Measurements from ENCODE around the gene MTRR. TPM values are rescaled to one million over a fixed set of nuclear protein-coding genes. Genes with fewer than 3 reads are reported as not detected.

The MTRR gene
- total RNA-seq, 2 experiments from 2014 or later, result 51.9 to 72.6 TPM

DNA sequence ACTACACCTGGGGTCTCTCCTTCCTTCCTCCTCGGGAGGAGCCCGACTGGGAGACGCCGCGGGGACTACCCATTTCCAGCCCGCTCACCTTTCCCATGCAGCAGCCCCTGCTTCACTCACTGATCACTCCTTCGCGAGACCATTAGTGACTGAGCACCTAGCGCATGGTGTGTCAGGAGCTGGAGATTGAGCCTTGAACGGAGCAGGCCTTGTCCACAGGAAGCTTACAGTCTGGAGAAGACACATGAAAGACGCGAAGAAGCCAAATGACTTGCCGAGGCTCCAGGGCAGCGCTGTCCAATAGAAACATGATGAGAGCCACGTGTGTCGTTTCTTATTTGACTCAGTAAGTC is 17.7 kb upstream of the MTRR start:
- no TSS peak for BruUV-seq (replicated peaks)
- DNase-seq (ENCODE audit: low spot score), result no peak
- Histone ChIP-seq H3K9me2 (ENCODE audit: insufficient read depth, low read length) (no peaks in the 10 kb centered on the region), H4K20me1 (ENCODE audit: insufficient read depth, low read length) (no peaks in the 10 kb centered on the region), H3K79me2 (ENCODE audit: insufficient read depth, low read depth, low read length) (no peaks in the 10 kb centered on the region), H3K4me2 (ENCODE audit: low read length) (no peak overlapping the region), H3K36me3 (ENCODE audit: insufficient read depth, low read length) (no peaks in the 10 kb centered on the region), H3K9me3 (ENCODE audit: low read length) (no peaks in the 10 kb centered on the region), H3K27ac (ENCODE audit: low read depth, low read length, poor library complexity, severe bottlenecking) (no peak overlapping the region), H3K4me1 (ENCODE audit: insufficient read depth, low read length, poor library complexity, severe bottlenecking) (no peaks in the 10 kb centered on the region), H3K4me3 (ENCODE audit: low read depth, low read length, poor library complexity, severe bottlenecking) (no peak overlapping the region), H2AFZ (ENCODE audit: low read length) (no peak overlapping the region)
- no peak for TF ChIP-seq EZH2phosphoT487 (IDR thresholded peaks at IDR 0.05; ENCODE audit: borderline replicate concordance, low read depth, low read length)
- TF ChIP-seq, protein P1, sequence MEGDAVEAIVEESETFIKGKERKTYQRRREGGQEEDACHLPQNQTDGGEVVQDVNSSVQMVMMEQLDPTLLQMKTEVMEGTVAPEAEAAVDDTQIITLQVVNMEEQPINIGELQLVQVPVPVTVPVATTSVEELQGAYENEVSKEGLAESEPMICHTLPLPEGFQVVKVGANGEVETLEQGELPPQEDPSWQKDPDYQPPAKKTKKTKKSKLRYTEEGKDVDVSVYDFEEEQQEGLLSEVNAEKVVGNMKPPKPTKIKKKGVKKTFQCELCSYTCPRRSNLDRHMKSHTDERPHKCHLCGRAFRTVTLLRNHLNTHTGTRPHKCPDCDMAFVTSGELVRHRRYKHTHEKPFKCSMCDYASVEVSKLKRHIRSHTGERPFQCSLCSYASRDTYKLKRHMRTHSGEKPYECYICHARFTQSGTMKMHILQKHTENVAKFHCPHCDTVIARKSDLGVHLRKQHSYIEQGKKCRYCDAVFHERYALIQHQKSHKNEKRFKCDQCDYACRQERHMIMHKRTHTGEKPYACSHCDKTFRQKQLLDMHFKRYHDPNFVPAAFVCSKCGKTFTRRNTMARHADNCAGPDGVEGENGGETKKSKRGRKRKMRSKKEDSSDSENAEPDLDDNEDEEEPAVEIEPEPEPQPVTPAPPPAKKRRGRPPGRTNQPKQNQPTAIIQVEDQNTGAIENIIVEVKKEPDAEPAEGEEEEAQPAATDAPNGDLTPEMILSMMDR (conservative IDR thresholded peaks at IDR 0.05; ENCODE audit: low read length), result no peak
- ChIA-PET POLR2A (no interaction called here), CTCF (ENCODE audit: unreplicated experiment) (no interaction called here)
- intact Hi-C loops (cut with micrococcal nuclease; ENCODE audit: unreplicated experiment), result no loop called here

- no TSS peak for BruUV-seq (replicated peaks)
- H3K9me2 ChIP-seq (ENCODE audit: insufficient read depth, low read length), result no peaks in the 10 kb centered on the region
- TF ChIP-seq, protein P1 (conservative IDR thresholded peaks at IDR 0.05; ENCODE audit: low read length), result no peak
- TF ChIP-seq EZH2phosphoT487 (IDR thresholded peaks at IDR 0.05; ENCODE audit: borderline replicate concordance, low read depth, low read length), result no peak
- no peak overlapping the region for H3K27ac ChIP-seq (ENCODE audit: low read depth, low read length, poor library complexity, severe bottlenecking)
- no peaks in the 10 kb centered on the region for H3K9me3 ChIP-seq (ENCODE audit: low read length)
- ChIA-PET POLR2A (no interaction called here), CTCF (ENCODE audit: unreplicated experiment) (no interaction called here)
- intact Hi-C loops (cut with micrococcal nuclease; ENCODE audit: unreplicated experiment), result no loop called here
- H3K4me1 ChIP-seq (ENCODE audit: insufficient read depth, low read length, poor library complexity, severe bottlenecking), result no peaks in the 10 kb centered on the region
- peaks cover under 1% of the 10 kb centered on the region; the same call in 1 of the 2 replicates for H3K36me3 ChIP-seq (ENCODE audit: insufficient read depth, low read length)
- H4K20me1 ChIP-seq (ENCODE audit: insufficient read depth, low read length), result no peaks in the 10 kb centered on the region
- H3K4me2 ChIP-seq (ENCODE audit: low read length), result no peak overlapping the region
- H2AFZ ChIP-seq (ENCODE audit: low read length), result no peak overlapping the region
- no peak for DNase-seq (ENCODE audit: low spot score)
- no peaks in the 10 kb centered on the region for H3K79me2 ChIP-seq (ENCODE audit: insufficient read depth, low read depth, low read length)
- H3K4me3 ChIP-seq (ENCODE audit: low read depth, low read length, poor library complexity, severe bottlenecking), result no peak overlapping the region
These were observed 17.2 kb upstream of the MTRR start for GRCh38 chr5:7851617-7852289.

GRCh38 chr5:7852542-7852941 is 16.4 kb upstream of the MTRR start:
- Histone ChIP-seq H3K4me2 (ENCODE audit: low read length) (no peak overlapping the region), H3K27ac (ENCODE audit: low read depth, low read length, poor library complexity, severe bottlenecking) (no peak overlapping the region), H3K79me2 (ENCODE audit: insufficient read depth, low read depth, low read length) (no peaks in the 10 kb centered on the region), H3K4me1 (ENCODE audit: insufficient read depth, low read length, poor library complexity, severe bottlenecking) (no peaks in the 10 kb centered on the region), H3K4me3 (ENCODE audit: low read depth, low read length, poor library complexity, severe bottlenecking) (no peak overlapping the region), H3K9me2 (ENCODE audit: insufficient read depth, low read length) (no peaks in the 10 kb centered on the region), H2AFZ (ENCODE audit: low read length) (no peak overlapping the region), H4K20me1 (ENCODE audit: insufficient read depth, low read length) (no peaks in the 10 kb centered on the region), H3K36me3 (ENCODE audit: insufficient read depth, low read length) (peaks cover 6% of the 10 kb centered on the region; the same call in 1 of the 2 replicates), H3K9me3 (ENCODE audit: low read length) (no peaks in the 10 kb centered on the region)
- DNase-seq (ENCODE audit: low spot score), result no peak
- POLR2A ChIA-PET, result no interaction called here
- intact Hi-C loops (cut with micrococcal nuclease; ENCODE audit: unreplicated experiment), result no loop called here
- BruUV-seq (replicated peaks), result no TSS peak
- CTCF ChIA-PET (ENCODE audit: unreplicated experiment), result no interaction called here
- TF ChIP-seq, protein P1 (conservative IDR thresholded peaks at IDR 0.05; ENCODE audit: low read length), result no peak
- no peak for TF ChIP-seq EZH2phosphoT487 (IDR thresholded peaks at IDR 0.05; ENCODE audit: borderline replicate concordance, low read depth, low read length)
